Epithelial cell of proximal tubule (primary cell): ENCODE results near the gene HOXA6. TPM values are rescaled to one million over a fixed set of nuclear protein-coding genes. Genes with fewer than 3 reads are reported as not detected.

ENCODE experiments used
- DNase-seq: peaks from one replicate; pipeline ENCODE4 v3.0.0-alpha.2; 2011; ENCODE audit warnings: low read depth
- H3K4me3 ChIP-seq: 2 replicates; pipeline ENCODE4 v1.5.1; 2011; ENCODE audit warnings: low read depth, mild to moderate bottlenecking, low read length
- total RNA-seq: library from RNA; depleted of rRNA; stranded (reverse); fragments of >200 nt; gene quantifications from 2 replicates; pipeline ENCODE4 v1.2.3, GENCODE V29; 2015
- TF ChIP-seq, protein P1 (sequence below): conservative IDR thresholded peaks from 2 replicates; pipeline ENCODE4 v1.5.1; 2012; ENCODE audit warnings: low read depth, mild to moderate bottlenecking, low read length

The HOXA6 gene
- total RNA-seq, result 5.7 and 11.8 TPM in 2 replicates

DNA sequence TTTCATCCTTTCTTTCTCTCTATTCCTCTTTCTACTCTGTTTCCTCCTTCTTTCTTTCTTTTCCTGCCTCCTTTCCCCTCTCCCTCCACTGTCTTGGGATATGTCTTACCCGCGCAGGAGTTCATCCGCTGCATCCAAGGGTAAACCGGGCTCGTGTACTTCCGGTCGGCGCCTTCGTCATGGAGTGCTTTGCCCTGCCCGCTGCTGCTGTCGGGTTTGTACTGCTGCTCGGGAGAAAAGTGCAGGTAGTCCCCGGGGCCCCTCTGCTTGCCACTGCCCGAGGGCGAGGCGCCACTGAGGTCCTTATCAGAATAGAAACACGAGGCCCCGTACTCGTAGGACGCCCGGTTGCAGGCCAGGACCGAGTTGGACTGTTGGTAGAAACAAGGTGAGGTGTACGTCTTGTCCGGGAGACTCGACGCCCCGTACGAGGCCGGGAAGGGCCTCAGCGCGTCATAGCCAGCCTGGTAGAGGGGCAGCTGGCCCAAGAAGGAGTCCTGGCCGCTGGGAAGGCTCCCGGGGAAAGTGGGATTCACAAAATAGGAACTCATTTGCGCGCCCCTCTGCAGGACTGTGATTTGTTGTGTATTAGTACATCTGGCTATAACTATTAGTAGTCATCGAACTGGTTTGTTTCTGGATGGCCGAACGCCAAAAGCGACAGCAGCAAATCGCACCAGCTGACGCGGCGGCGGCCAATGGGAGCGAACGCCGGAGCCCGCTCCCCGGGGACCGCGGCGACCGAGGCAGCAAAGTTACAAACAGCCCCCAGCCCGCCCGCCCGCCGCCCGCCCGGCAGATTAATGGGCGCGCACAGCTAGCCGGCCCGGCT is at the start of gene HOXA6:
TSS of gene HOXA6 (minus strand) at position 576 of the 832 bp plus-strand sequence. CDS start at position 551, 25 bp downstream.
- H3K4me3 ChIP-seq, result peak within 1 kb of the TSS; percentile 75
- TF ChIP-seq, protein P1, sequence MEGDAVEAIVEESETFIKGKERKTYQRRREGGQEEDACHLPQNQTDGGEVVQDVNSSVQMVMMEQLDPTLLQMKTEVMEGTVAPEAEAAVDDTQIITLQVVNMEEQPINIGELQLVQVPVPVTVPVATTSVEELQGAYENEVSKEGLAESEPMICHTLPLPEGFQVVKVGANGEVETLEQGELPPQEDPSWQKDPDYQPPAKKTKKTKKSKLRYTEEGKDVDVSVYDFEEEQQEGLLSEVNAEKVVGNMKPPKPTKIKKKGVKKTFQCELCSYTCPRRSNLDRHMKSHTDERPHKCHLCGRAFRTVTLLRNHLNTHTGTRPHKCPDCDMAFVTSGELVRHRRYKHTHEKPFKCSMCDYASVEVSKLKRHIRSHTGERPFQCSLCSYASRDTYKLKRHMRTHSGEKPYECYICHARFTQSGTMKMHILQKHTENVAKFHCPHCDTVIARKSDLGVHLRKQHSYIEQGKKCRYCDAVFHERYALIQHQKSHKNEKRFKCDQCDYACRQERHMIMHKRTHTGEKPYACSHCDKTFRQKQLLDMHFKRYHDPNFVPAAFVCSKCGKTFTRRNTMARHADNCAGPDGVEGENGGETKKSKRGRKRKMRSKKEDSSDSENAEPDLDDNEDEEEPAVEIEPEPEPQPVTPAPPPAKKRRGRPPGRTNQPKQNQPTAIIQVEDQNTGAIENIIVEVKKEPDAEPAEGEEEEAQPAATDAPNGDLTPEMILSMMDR, result no peak
- DNase-seq, result no peak

DNA sequence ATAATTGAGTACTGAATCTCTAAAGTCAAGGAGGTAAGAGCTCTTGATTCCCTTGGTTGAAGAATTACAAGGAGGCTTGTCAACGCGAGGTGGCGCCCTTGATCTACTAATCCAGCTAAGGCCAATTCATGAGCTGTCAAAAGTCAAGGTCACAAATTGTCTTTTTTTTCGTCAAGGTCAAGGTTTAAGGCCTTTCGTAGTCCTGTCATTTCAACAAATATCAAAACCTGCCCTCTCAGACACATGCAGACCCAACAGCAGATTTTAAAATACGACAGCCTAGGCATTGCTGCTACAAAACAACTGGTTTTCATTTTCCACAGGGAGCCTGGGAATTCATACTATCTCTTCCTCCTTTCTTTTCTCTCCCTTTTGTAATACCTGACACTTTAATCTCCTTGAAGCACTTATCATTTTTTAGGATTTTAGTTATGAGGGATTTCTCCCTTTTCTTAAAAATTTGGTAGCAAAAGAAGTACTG is 48.8 kb upstream of the HOXA6 start:
- H3K4me3 ChIP-seq, result no peak overlapping the region
- no peak for DNase-seq
- TF ChIP-seq, protein P1, result peak; percentile 91

DNA sequence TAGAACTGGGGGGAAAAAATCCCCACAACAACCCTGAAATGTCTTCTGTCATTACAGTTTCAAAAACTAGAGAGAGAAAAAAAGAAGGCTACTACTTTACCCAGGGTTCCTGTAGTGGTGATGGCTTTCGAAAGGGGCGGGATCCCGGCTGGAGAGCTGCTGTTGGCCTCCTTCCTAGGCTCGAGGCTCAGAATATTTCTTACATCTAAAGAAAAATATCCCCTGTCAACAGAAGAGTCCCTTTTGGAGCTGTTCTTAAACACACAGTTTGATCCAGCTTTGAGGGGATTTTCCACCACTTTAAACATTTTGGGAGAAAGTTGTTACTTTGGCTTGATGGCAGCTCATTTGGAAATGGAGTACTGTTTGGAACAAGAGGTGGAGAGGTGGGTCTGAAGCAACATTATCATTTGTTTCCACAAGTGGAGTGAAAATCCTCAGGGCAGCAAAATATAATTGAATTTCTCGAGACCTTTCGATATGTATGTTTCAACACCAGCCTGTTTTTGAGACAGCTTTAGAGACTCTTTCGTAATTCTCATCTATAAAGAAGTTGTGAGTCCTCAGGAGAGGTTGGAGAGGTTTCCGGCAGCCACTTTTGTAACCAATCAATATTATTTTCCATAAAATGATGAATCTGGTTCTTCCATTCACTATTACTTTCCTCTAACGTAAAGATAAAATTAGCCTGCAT is 47.3 kb upstream of the HOXA6 start:
- DNase-seq, result no peak
- H3K4me3 ChIP-seq, result no peak overlapping the region
- TF ChIP-seq, protein P1, result no peak

DNA sequence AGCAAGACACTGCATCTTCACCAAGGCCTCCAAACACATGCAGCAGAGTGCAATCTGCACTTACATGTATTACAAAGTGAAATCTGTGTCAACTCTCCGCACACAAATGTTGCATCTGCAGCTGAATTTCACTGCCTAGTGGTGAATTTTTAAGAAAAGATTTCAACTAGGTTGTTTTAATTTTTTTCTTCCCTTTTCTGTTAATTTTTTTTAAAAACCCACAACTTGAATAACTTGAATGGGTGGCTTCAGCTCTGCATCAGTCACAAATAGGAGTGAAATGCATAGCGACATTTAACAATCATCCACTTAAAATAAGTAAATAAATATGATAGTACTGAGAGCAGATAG is 46.4 kb upstream of the HOXA6 start:
- TF ChIP-seq, protein P1, result no peak
- DNase-seq, result no peak
- no peak overlapping the region for H3K4me3 ChIP-seq

DNA sequence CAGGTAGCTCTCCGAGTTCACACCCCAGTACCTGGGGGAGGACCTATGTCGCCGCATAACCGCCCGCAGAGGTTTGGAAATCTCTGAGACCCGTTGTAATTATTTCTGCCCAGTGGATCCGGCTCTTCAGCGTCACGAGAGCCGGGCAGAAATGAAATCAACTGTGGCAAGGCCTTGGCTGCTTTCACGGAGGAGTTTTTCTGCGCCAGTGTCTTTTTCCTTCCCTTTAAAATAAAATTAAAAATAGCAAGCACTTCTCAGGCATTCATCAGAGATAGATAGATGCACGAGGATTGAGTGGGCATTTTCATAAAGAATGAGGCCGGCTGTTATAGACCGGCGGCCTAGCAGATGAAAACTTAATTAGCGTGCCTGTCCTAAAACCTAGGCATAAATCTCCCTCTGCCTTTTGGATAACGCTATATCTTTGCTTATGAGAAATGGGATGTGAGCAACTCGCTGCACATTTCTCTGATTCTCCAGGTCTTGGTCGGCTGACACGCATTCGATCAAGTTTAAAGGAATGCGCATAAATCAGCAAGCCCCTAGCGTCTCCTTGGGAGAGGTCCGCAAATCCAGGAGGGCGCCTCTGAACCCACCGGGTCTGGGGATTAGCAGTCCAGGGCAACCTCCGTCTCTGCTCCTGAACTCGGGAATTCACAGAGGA is 45.9 kb upstream of the HOXA6 start:
- TF ChIP-seq, protein P1, result no peak
- H3K4me3 ChIP-seq, result peak overlapping the region; percentile 33
- DNase-seq, result no peak

DNA sequence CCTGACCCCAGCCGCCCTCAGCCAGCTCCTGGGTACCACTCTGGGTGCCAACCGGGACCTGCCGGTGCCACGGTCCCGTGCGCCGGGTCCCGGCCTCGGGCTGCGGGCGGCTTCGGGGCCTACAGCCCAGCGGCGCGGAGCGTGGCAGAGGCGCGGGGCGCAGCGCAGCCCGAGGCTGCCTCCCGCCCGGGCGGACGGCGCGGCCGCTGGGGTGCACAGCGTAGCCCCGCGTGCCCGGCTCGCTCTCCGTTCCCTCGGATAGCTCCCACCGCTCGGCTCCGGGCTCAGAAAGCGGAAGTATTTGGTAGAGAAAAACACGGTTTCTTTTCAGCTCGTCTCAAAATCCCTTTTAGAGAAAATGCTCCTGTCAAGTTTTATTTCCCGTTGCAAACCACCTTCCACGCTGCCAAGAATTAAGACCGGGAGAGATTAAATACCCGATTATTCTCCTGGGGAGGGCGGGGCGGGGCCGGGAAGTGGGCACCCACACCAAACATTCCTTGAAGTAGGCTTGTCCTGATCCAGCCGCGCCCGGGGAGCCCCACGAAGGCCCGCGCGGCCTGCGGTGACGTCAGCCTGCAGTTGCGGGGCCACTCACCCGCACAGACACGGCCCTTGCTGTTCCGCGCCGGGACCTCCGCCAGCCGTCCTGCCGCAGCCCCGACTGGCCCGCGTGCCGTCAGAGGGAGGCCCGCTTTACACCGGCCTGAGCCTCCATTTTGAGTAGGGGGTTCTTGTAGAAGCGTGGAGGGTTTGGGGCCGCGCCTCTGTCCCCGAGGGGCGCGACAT is 45.2 kb upstream of the HOXA6 start:
- peak overlapping the region; percentile 33 for H3K4me3 ChIP-seq
- TF ChIP-seq, protein P1, result no peak
- no peak for DNase-seq
